H1 (cell line): ENCODE measurements around the gene AEBP1. TPM values are rescaled to one million over a fixed set of nuclear protein-coding genes. Genes with fewer than 3 reads are reported as not detected.

Experiments used
- CTCF ChIA-PET: fragments of 300-600 bp; sonication (Branson Sonifier 250); formaldehyde crosslinking; loops from one replicate; lab custom pipeline; 2021; ENCODE audit not compliant: partially characterized antibody; lab: Charles Lee
- POLR2A ChIA-PET: fragments of 300-600 bp; sonication (Branson Sonifier 250); formaldehyde crosslinking; loops from one replicate; lab custom pipeline; 2021; ENCODE audit warnings: inconsistent platforms; ENCODE audit not compliant: partially characterized antibody; lab: Charles Lee
- DNase-seq, 2 experiments: peaks; one replicate each; pipeline versions ENCODE4 v3.0.0 to v3.0.0-alpha.2; 2010 to 2022; ENCODE audit warnings: low spot score in 2 of 2, low read depth in 1 of 2, mixed read lengths in 1 of 2
- FAIRE-seq: peaks from 2 replicates; lab custom pipeline; 2011; peaks lifted over from hg19 to GRCh38; lab: Jason Lieb, UNC
- H2AFZ ChIP-seq: 2 replicates; pipeline ENCODE4 v1.8.1; 2012; ENCODE audit warnings: low read length, inconsistent platforms
- H2AK5ac ChIP-seq: 2 replicates; pipeline ENCODE4 v1.6.1; 2013; ENCODE audit warnings: low read depth, low read length
- H2BK120ac ChIP-seq: replicated peaks from 2 replicates; pipeline ENCODE3; 2013; ENCODE audit warnings: low read depth, low read length, inconsistent platforms
- H2BK12ac ChIP-seq: 2 replicates; pipeline ENCODE4 v1.6.1; 2013; ENCODE audit warnings: low read depth, low read length
- H2BK15ac ChIP-seq: 2 replicates; pipeline ENCODE4 v1.6.1; 2013; ENCODE audit warnings: low read length
- H2BK20ac ChIP-seq: 2 replicates; pipeline ENCODE4 v1.6.1; 2013; ENCODE audit warnings: low read length
- H2BK5ac ChIP-seq: 2 replicates; pipeline ENCODE4 v1.6.1; 2013; ENCODE audit warnings: low read depth, low read length
- H3K14ac ChIP-seq: 2 replicates; pipeline ENCODE4 v1.6.1; 2013; ENCODE audit warnings: inconsistent platforms; ENCODE audit not compliant: insufficient read length
- H3K18ac ChIP-seq: 2 replicates; pipeline ENCODE4 v1.6.1; 2013; ENCODE audit warnings: low read length; ENCODE audit errors: extremely low read depth
- H3K23ac ChIP-seq: 2 replicates; pipeline ENCODE4 v1.6.1; 2013; ENCODE audit warnings: inconsistent platforms; ENCODE audit not compliant: insufficient read length
- H3K23me2 ChIP-seq: 2 replicates; pipeline ENCODE4 v1.6.1; 2013; ENCODE audit warnings: low read depth, low read length
- H3K27ac ChIP-seq: 2 replicates; pipeline ENCODE4 v1.6.1; 2011; ENCODE audit warnings: low read depth, low read length, inconsistent platforms
- H3K27me3 ChIP-seq, 4 experiments: replicated peaks in 1 of 4; 1 replicate in 1 of 4; 2 replicates in 3 of 4; pipeline versions ENCODE4 v1.6.1 to v1.8.1; 2011 to 2013; ENCODE audit warnings: low read length in 3 of 4, mild to moderate bottlenecking in 3 of 4, inconsistent platforms in 2 of 4, mixed read lengths in 2 of 4, moderate library complexity in 1 of 4; ENCODE audit not compliant: control insufficient read depth in 3 of 4, insufficient read depth in 3 of 4; ENCODE audit errors: extremely low read depth in 1 of 4
- H3K36me3 ChIP-seq, 4 experiments: 2 replicates each; pipeline versions ENCODE4 v1.6.1 to v1.8.1; 2011 to 2013; ENCODE audit warnings: mild to moderate bottlenecking in 4 of 4, low read length in 3 of 4, moderate library complexity in 2 of 4, control low read depth in 1 of 4, inconsistent platforms in 1 of 4; ENCODE audit not compliant: insufficient read depth in 4 of 4, control insufficient read depth in 2 of 4
- H3K4ac ChIP-seq: replicated peaks from 2 replicates; pipeline ENCODE3; 2013; ENCODE audit warnings: low read length, low read depth, mixed read lengths, inconsistent platforms; ENCODE audit not compliant: insufficient read length
- H3K4me1 ChIP-seq, 4 experiments: replicated peaks in 1 of 4; 1 replicate in 1 of 4; 2 replicates in 3 of 4; pipeline versions ENCODE4 v1.6.1 to v1.8.1; 2011 to 2013; ENCODE audit warnings: low read length in 3 of 4, inconsistent platforms in 2 of 4, mixed read lengths in 1 of 4; ENCODE audit not compliant: insufficient read depth in 4 of 4, control insufficient read depth in 3 of 4
- H3K4me2 ChIP-seq, 2 experiments: 2 replicates each; pipeline versions ENCODE4 v1.6.1 to v1.8.1; 2011 to 2013; ENCODE audit warnings: low read depth in 2 of 2, low read length in 2 of 2, control low read depth in 1 of 2, inconsistent platforms in 1 of 2, mild to moderate bottlenecking in 1 of 2; ENCODE audit not compliant: insufficient read depth in 1 of 2
- H3K4me3 ChIP-seq, 4 experiments: fragments of 200-600, 300-600 bp in 1 of 4; sonication (generic), shearing (Covaris generic), sonication (Bioruptor Twin) in 1 of 4; 2 replicates each; pipeline versions ENCODE4 v1.5.1 to v1.8.1; 2011 to 2016; ENCODE audit warnings: low read length in 4 of 4, low read depth in 3 of 4, control low read depth in 2 of 4, inconsistent platforms in 2 of 4, mild to moderate bottlenecking in 2 of 4, mixed read lengths in 1 of 4, moderate library complexity in 1 of 4; ENCODE audit not compliant: insufficient read depth in 2 of 4; ENCODE audit errors: extremely low read depth in 1 of 4
- H3K56ac ChIP-seq: replicated peaks from 2 replicates; pipeline ENCODE3; 2013; ENCODE audit warnings: low read depth, mild to moderate bottlenecking, mixed read lengths, low read length, inconsistent platforms; ENCODE audit not compliant: insufficient read length
- H3K79me1 ChIP-seq: 2 replicates; pipeline ENCODE4 v1.6.1; 2013; ENCODE audit warnings: low read depth, low read length, control low read depth
- H3K79me2 ChIP-seq, 2 experiments: 2 replicates each; pipeline versions ENCODE4 v1.6.1 to v1.8.1; 2012 to 2013; ENCODE audit warnings: low read length in 2 of 2, mild to moderate bottlenecking in 2 of 2, inconsistent platforms in 1 of 2; ENCODE audit not compliant: insufficient read depth in 2 of 2, control insufficient read depth in 1 of 2
- H3K9ac ChIP-seq, 4 experiments: replicated peaks in 1 of 4; 1 replicate in 1 of 4; 2 replicates in 3 of 4; pipeline versions ENCODE4 v1.6.1 to v1.8.1; 2011 to 2013; ENCODE audit warnings: low read depth in 3 of 4, low read length in 3 of 4, control low read depth in 2 of 4, mild to moderate bottlenecking in 2 of 4, moderate library complexity in 2 of 4, inconsistent platforms in 1 of 4; ENCODE audit errors: extremely low read depth in 1 of 4
- H3K9me3 ChIP-seq, 2 experiments: 2 replicates each; pipeline versions ENCODE4 v1.6.1 to v1.8.1; 2012 to 2013; ENCODE audit warnings: mild to moderate bottlenecking in 2 of 2, moderate library complexity in 2 of 2, control low read depth in 1 of 2, inconsistent platforms in 1 of 2, low read depth in 1 of 2, low read length in 1 of 2, mixed read lengths in 1 of 2; ENCODE audit not compliant: insufficient read depth in 2 of 2
- H4K20me1 ChIP-seq, 2 experiments: replicated peaks in 1 of 2; 2 replicates each; pipeline versions ENCODE3 to v1.8.1; 2011 to 2013; ENCODE audit warnings: inconsistent platforms in 2 of 2, low read length in 2 of 2, mild to moderate bottlenecking in 1 of 2; ENCODE audit not compliant: insufficient read depth in 2 of 2, control insufficient read depth in 1 of 2
- H4K5ac ChIP-seq: 2 replicates; pipeline ENCODE4 v1.6.1; 2013; ENCODE audit warnings: low read length, low read depth, mixed read lengths, inconsistent platforms; ENCODE audit not compliant: insufficient read length
- H4K8ac ChIP-seq: 2 replicates; pipeline ENCODE4 v1.8.0; 2013; ENCODE audit warnings: mild to moderate bottlenecking, moderate library complexity, low read length, inconsistent platforms; ENCODE audit not compliant: insufficient read depth; ENCODE audit errors: extremely low read depth
- H4K91ac ChIP-seq: replicated peaks from 2 replicates; pipeline ENCODE3; 2013; ENCODE audit warnings: low read length, mixed read lengths, inconsistent platforms; ENCODE audit not compliant: insufficient read length
- KDM4A ChIP-seq: IDR thresholded peaks from one replicate; pipeline ENCODE4 v1.7.1; 2012; ENCODE audit warnings: low read depth, mild to moderate bottlenecking, moderate library complexity, low read length, inconsistent platforms; ENCODE audit not compliant: severe bottlenecking
- SP4 ChIP-seq: IDR thresholded peaks from 2 replicates; pipeline ENCODE4 v1.6.1; 2012; ENCODE audit warnings: low read length, inconsistent platforms
- whole genome bisulfite sequencing, 2 experiments: shearing (Covaris generic) in 1 of 2; methylation state at CpG; one replicate each; pipeline versions ENCODE4 v1.1.6 to v1.1.7; 2013 to 2015; ENCODE audit warnings: low lambda C conversion rate in 2 of 2, mixed read lengths in 2 of 2, inconsistent platforms in 1 of 2, low coverage in 1 of 2, missing lambda C conversion rate in 1 of 2; ENCODE audit not compliant: insufficient replicate concordance in 2 of 2, insufficient coverage in 1 of 2, insufficient read length in 1 of 2; ENCODE audit errors: extremely low coverage in 1 of 2, missing lambda C conversion rate in 1 of 2; 5-methylcytosine and 5-hydroxymethylcytosine counted together
- long read RNA-seq, 2 experiments: library from RNA in 1 of 2; library from capped mRNA in 1 of 2; stranded (forward); transcript quantifications; one replicate each; pipeline ENCODE4 v2.0.0, GENCODE V29; 2021; ENCODE audit warnings: inconsistent platforms in 1 of 2
- polyA minus RNA-seq, 3 experiments: library from RNA; depleted of rRNA, polyadenylated mRNA; stranded (reverse); fragments of >200 nt; gene quantifications; 1 replicate in 2 of 3; 2 replicates in 1 of 3; pipeline ENCODE4 v1.2.3, GENCODE V29; 2011
- polyA plus RNA-seq, 7 experiments: library from polyadenylated mRNA; depleted of rRNA in 3 of 7; stranded (reverse) in 5 of 7; unstranded in 2 of 7; fragments of >200 nt in 5 of 7; fragments of 200-250 nt in 2 of 7; gene quantifications; 1 replicate in 5 of 7; 2 replicates in 1 of 7; 4 replicates in 1 of 7; pipeline versions ENCODE4 v1.2.1 to v1.2.3, GENCODE V29; 2011 to 2013; ENCODE audit warnings: missing spikeins in 2 of 7, mixed read lengths in 2 of 7
- total RNA-seq: library from RNA; stranded (reverse); fragmentation: NEBNext Ultra II Directional; extraction: Animal tissue kit (Norgen Biotek cat#: 25700); gene quantifications from 2 replicates; pipeline ENCODE4 v1.2.1, GENCODE V29; 2021
- TF ChIP-seq, protein P1 (sequence below), 3 experiments: IDR thresholded peaks; 1 replicate in 2 of 3; 2 replicates in 1 of 3; pipeline versions ENCODE4 v1.5.1 to v1.6.1; 2011; ENCODE audit warnings: low read length in 3 of 3, mild to moderate bottlenecking in 3 of 3, inconsistent platforms in 2 of 3, low read depth in 1 of 3, moderate library complexity in 1 of 3; ENCODE audit not compliant: insufficient read depth in 1 of 3; ENCODE audit errors: control extremely low read depth in 1 of 3

Gene AEBP1
- total RNA-seq (39.4 and 41.2 TPM in 2 replicates), polyA plus RNA-seq (2011; rRNA removed) (10.4 and 18.4 TPM in 2 replicates), polyA minus RNA-seq (2011; rRNA and poly(A)+ RNA removed) (8.0 and 10.4 TPM in 2 replicates)
- polyA plus RNA-seq (2011; cell fraction: cytosol; rRNA removed) = 9.4 TPM
- polyA plus RNA-seq (2011; cell fraction: nucleus; rRNA removed) = 49.1 TPM
- polyA plus RNA-seq (2012, experiment 1 of 2) = 29.7 to 44.2 TPM (median 41.7 TPM) in 4 replicates
- 26.9 TPM for polyA plus RNA-seq (2012, experiment 2 of 2)
- 44.5 TPM for polyA plus RNA-seq (2013, experiment 1 of 2)
- polyA plus RNA-seq (2013, experiment 2 of 2) = 41.1 TPM
- 16.9 TPM for polyA minus RNA-seq (2011; cell fraction: cytosol; rRNA and poly(A)+ RNA removed)
- 15.4 TPM for polyA minus RNA-seq (2011; cell fraction: nucleus; rRNA and poly(A)+ RNA removed)
- long read RNA-seq, experiment 1, full-length matches to known transcripts = 1 of 17 reads
- long read RNA-seq, experiment 1, partial matches to known transcripts = 10 of 17 reads
- long read RNA-seq, experiment 1, other reads (novel, unspliced or antisense) = 6 of 17 reads
- long read RNA-seq, experiment 2, partial matches to known transcripts = 5 of 5 reads
- long read RNA-seq, experiment 2, other reads (novel, unspliced or antisense) = 0 of 5 reads

DNA sequence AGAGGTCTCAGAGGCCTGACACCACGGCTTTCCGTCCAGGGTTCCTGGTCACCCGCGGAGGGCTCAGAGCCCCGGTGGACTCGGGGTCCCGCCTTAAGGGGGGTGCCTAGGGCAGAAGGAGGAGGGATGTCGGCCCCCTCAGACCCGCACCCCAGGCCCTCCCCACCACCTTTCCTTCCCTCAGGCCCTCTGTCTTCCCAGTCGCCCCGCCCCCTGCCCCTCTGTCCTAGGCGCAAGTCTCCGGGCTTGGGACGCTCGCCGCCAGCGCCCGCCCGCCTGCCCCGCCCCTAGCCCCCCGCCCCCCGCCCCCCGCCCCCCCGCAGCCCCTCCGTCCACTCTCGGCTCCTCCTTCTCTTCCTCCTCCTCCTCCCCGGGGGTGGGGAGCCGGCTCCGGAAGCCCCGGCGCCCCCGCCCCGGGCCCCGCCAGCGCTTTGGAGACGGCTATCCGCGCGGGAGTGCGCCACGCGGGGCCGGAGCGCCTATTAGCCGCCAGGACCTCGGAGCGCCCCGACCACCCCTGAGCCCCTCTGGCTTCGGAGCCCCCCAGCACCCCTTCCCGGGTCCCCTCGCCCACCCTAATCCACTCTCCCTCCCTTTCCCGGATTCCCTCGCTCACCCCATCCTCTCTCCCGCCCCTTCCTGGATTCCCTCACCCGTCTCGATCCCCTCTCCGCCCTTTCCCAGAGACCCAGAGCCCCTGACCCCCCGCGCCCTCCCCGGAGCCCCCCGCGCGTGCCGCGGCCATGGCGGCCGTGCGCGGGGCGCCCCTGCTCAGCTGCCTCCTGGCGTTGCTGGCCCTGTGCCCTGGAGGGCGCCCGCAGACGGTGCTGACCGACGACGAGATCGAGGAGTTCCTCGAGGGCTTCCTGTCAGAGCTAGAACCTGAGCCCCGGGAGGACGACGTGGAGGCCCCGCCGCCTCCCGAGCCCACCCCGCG lies at the start of gene AEBP1:
Gene AEBP1 (plus strand): TSS at position 423 of the 937 bp plus-strand sequence. CDS start 321 bp downstream, at position 744.
- Histone ChIP-seq H3K79me2 (no peaks in the 10 kb centered on the region; a peak in 1 of 4 replicates), H2AK5ac (0 out of 2 replicates have a peak within 1 kb of the TSS, but pooled peaks have one; percentile 65), H3K23me2 (peaks cover 15% of the 10 kb centered on the region), H2AFZ (no peak within 1 kb of the TSS; the same call in 1 of the 2 replicates), H3K23ac (no peak within 1 kb of the TSS), H3K56ac (no peak within 1 kb of the TSS), H3K9me3 (no peaks in the 10 kb centered on the region), H3K4me1 (peaks cover 0 to 12% (median 9%) of the 10 kb centered on the region in 4 experiments; a peak in 6 of 7 replicates), H3K9ac (no peak within 1 kb of the TSS; a peak in 2 of 7 replicates), H3K79me1 (peaks cover 4% of the 10 kb centered on the region; the same call in 1 of the 2 replicates), H4K8ac (peak within 1 kb of the TSS; percentile 36; the same call in 1 of the 2 replicates), H2BK20ac (no peak within 1 kb of the TSS), H3K18ac (no peak within 1 kb of the TSS; the same call in none of the 2 replicates), H3K4ac (peak within 1 kb of the TSS; percentile 21), H3K14ac (no peak within 1 kb of the TSS), H4K5ac (peak within 1 kb of the TSS; percentile 18), H3K36me3 (no peaks in the 10 kb centered on the region; a peak in 2 of 8 replicates), H3K27ac (no peak within 1 kb of the TSS), H2BK120ac (no peak within 1 kb of the TSS), H2BK12ac (peak within 1 kb of the TSS; percentile 60; the same call in 1 of the 2 replicates), H2BK5ac (peak within 1 kb of the TSS; percentile 35; the same call in 1 of the 2 replicates), H3K4me2 (peak within 1 kb of the TSS; percentile 84 to 98), H3K27me3 (peaks cover 0 to 29% (median 16%) of the 10 kb centered on the region in 4 experiments; a peak in 6 of 7 replicates), H3K4me3 (peak within 1 kb of the TSS; percentile 52 to 87 (median 64)), H4K20me1 (peaks cover 2 to 3% of the 10 kb centered on the region in 2 experiments), H2BK15ac (peak within 1 kb of the TSS; percentile 36; the same call in 1 of the 2 replicates), H4K91ac (no peak within 1 kb of the TSS)
- FAIRE-seq (no peak), DNase-seq (peak in 1 of 2 experiments; percentile 78)
- ChIA-PET POLR2A (interaction anchor here (1.0 to 2.0 kb wide), 3 partner anchors 11 to 43 kb away, joined by 3 to 13 read pairs (median 8); no protein-coding TSS in a partner anchor), CTCF (interaction anchor here (1.2 to 1.4 kb wide), 2 partner anchors 31 to 117 kb away, joined by 4 to 5 read pairs; no protein-coding TSS in a partner anchor)
- 7% methylated on average over 31 of the region's 87 CpGs; no CpG with 5 or more reads in 1 of the 2 experiments for WGBS, 2 experiments
- peak; percentile 56 for TF ChIP-seq KDM4A
- TF ChIP-seq SP4 = no peak
- TF ChIP-seq, protein P1, sequence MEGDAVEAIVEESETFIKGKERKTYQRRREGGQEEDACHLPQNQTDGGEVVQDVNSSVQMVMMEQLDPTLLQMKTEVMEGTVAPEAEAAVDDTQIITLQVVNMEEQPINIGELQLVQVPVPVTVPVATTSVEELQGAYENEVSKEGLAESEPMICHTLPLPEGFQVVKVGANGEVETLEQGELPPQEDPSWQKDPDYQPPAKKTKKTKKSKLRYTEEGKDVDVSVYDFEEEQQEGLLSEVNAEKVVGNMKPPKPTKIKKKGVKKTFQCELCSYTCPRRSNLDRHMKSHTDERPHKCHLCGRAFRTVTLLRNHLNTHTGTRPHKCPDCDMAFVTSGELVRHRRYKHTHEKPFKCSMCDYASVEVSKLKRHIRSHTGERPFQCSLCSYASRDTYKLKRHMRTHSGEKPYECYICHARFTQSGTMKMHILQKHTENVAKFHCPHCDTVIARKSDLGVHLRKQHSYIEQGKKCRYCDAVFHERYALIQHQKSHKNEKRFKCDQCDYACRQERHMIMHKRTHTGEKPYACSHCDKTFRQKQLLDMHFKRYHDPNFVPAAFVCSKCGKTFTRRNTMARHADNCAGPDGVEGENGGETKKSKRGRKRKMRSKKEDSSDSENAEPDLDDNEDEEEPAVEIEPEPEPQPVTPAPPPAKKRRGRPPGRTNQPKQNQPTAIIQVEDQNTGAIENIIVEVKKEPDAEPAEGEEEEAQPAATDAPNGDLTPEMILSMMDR (IDR thresholded peaks at IDR 0.05; ENCODE audit: control extremely low read depth in 1 of 3, insufficient read depth in 1 of 3, low read depth in 1 of 3, low read length in 3 of 3) = peak in 2 of 3 experiments; percentile 13 to 19; a peak in 2 of 4 replicates
